Right lung (tissue), 5 donors: ENCODE results near the gene U2SURP. TPM values are rescaled to one million over a fixed set of nuclear protein-coding genes. Genes with fewer than 3 reads are reported as not detected.

Experiments
- DNase-seq, 2 donors: peaks; one replicate each; pipeline ENCODE4 v3.0.0-alpha.2; 2013
- polyA plus RNA-seq, 5 donors: library from polyadenylated mRNA; unstranded; fragments of 120-200 nt; gene quantifications; one replicate each; pipeline versions ENCODE4 v1.2.1 to v1.2.3, GENCODE V29; 2013; ENCODE audit warnings: inconsistent platforms in 1 of 5, low replicate concordance in 1 of 5; ENCODE audit not compliant: insufficient read length in 5 of 5, insufficient read depth in 1 of 5

Gene U2SURP
- polyA plus RNA-seq, 5 donors: 112 to 231 (median 197) TPM

GRCh38 chr3:143098032-143098764 lies 96.8 kb downstream of the U2SURP start:
- DNase-seq: no peak

GRCh38 chr3:143099210-143099609 lies 97.8 kb downstream of the U2SURP start:
- no peak for DNase-seq

- DNase-seq: no peak
These were observed 98.3 kb downstream of the U2SURP start for GRCh38 chr3:143099690-143100089.

- DNase-seq: no peak
These were observed 99.1 kb downstream of the U2SURP start for GRCh38 chr3:143100451-143100850.

GRCh38 chr3:143101792-143102381 lies 100.5 kb downstream of the U2SURP start:
- DNase-seq: no peak

- no peak for DNase-seq
These were observed 102.3 kb downstream of the U2SURP start for GRCh38 chr3:143103652-143104051.

- DNase-seq: no peak
These were observed 103.8 kb downstream of the U2SURP start for GRCh38 chr3:143105170-143105569.

GRCh38 chr3:143109861-143110260 lies 108.5 kb downstream of the U2SURP start:
- DNase-seq: no peak

Other genes starting within 250 kb of the U2SURP start
- 1 to 10 TPM; 2.0 to 5.8 (median 3.1) TPM for gene PCOLCE2, start 112.5 kb upstream of the U2SURP start, polyA plus RNA-seq
- under 1 TPM in 2 of 5 donors, not detected in 3; 0.06 to 0.73 TPM for gene PAQR9, start 37.9 kb upstream of the U2SURP start, polyA plus RNA-seq
- gene CHST2, start 118.2 kb downstream of the U2SURP start, polyA plus RNA-seq: 100 to 1,000 TPM in 4 of 5 donors, 10 to 100 TPM in 1; 96.3 to 173 (median 115) TPM